Frontal cortex (tissue), 4 donors: ENCODE data around the gene RNF144A. TPM values are rescaled to one million over a fixed set of nuclear protein-coding genes. Genes with fewer than 3 reads are reported as not detected.

Source experiments
- DNase-seq, 2 donors: peaks; one replicate each; pipeline ENCODE4 v3.0.0; 2012; ENCODE audit warnings: low spot score in 2 of 2
- FAIRE-seq: peaks from 2 replicates; lab custom pipeline; 2012; peaks lifted over from hg19 to GRCh38; lab: Jason Lieb, UNC
- total RNA-seq: library from RNA; depleted of rRNA; stranded (reverse); fragments of >200 nt; gene quantifications from one replicate; pipeline ENCODE4 v1.2.3, GENCODE V29; 2014
- donor health status: control.
- donor health status: control.
- donor health status: control.

Gene RNF144A
- total RNA-seq, 1 donor from 2014 or later, result 33.8 TPM

DNA sequence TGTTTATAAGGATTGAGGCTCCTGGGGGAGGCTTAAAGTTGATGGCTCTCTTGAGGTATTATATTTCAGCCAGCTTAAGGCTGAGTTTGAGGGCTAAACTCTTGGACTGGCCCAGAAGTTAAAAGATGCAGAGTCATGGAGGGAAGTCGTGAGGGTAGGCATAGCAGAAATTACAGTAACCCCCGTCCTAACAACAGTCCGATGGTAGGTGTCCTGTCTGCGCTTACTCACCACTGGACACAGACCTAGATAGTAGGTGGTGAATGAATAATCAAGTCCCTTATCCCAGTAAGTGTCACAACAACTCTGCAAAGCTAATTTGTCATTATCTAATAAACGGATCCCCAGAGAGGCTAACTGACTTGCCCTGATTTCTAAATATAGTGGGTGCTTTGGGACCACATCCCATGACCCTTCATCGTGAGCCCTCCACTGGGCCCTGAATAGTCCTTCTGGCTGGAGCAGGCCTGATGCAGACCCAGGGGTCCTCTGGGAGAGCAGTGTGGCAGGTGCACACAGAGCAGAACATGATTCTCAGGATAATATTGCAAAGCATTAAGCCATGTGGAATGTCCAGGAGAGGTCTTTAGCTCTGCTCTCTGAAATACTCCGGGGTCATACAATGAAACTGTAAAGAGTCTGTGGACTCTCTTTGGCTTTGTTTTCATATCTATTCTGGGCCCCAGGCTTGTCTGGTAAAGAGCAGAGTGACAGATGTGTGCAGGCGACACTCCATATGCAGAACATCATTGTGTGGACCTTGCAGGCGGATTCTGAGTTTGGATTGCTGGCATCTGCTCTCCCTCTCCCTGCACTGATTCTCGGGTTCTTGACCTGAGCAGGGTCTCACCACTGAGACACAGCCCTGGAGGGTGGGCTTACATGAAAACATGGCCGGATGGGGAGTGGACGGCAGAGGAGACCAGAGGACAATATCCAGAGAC is 98.1 kb downstream of the RNF144A start:
- FAIRE-seq, result no peak
- no peak for DNase-seq

DNA sequence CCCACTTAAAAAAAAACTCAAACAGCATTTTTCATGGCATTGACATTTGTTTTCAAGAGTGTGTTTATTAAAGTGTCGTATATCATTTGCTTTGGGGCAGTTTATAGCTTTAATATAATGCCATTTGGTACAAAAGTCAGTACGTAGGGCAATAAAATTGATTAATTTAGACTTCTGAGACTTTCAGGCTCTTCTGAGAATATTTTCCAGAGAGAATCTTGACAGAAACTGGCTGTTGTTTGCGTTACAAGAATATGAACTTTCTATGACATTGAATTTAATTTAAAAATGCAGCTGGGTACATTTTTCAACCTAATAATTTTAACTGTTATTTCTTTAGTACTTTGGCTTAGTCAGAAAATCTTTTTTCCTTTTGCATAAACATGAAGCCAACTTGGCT is 98.9 kb downstream of the RNF144A start:
- no peak for DNase-seq
- FAIRE-seq, result no peak

DNA sequence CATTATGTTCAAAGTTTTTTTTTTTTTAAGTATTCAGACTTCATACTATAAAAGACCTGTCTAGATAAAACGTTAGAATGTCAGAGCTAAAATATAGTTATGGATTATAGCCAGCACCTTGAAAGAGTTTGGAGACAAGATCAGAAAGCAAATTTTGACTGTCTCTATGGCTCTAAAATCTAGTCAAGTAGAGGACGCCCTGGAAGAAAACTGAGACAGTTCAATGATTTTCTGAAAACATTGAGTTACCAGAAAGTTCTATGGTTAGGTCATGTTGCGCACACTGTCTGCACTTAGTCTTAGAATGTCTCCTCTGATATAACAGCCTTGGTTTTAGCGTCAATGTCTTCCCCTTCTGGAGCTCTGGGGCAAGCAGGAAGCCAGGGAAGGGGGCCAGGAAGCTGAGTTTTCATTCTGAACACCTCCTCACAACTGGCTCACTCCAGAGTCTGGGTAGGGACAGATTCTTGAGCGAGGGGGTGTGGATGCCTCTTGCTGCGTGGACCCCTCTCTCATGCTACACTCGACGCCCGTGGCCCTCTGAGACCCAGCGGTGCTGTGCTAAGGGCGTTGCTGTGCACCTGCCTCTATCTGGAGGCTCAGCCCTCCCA is 99.5 kb downstream of the RNF144A start:
- DNase-seq (no peak), FAIRE-seq (no peak)

DNA sequence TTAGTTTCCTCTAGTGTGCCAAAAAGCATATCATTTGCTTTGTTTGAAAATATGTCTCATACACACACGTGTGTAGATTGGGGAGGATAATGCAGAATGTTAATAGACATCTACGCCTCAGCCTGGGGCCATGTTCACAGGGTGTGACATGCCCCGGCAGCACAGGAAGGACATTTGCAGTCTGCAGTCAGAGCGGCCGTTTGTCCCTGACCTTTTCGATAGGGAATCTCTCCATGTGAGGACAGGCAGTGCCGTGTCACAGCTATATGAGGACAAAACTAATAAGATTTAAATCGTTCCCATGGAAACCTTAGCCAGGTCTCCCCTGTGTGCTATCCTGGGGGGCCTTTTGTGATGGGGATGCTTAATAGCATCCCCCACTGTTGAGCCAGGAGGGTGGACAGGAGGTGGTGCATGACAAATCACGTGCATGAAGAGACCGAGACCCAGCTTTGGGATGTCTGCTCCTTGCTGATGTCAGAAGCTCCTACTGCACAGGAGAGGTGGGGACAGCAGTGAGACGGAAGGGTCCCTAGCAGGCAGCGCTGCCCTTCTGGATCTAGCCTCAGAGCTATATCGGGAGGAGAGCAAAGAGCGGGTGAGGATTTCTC is 100.6 kb downstream of the RNF144A start:
- no peak for DNase-seq
- FAIRE-seq, result no peak

DNA sequence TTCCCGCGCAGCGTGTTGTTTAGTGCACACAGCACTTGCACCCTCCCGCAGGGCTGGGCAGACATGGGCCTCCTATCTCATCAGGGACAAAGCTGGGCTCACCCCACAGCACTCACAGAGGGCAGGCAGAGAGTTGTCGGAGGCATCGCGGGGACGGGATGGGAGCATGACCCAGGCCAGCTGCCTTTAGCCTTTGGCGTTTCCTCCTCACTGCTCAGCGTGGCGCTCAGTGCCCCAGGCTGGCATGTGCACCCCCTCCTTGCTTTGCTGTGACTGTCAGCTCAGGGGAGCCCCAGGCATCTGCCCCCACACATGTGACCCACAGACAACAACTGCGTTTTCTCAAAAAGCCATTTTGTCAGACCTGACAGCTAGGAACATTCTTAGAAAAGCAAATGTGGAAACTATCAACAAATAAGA is 101.1 kb downstream of the RNF144A start:
- DNase-seq, result no peak
- FAIRE-seq, result no peak

DNA sequence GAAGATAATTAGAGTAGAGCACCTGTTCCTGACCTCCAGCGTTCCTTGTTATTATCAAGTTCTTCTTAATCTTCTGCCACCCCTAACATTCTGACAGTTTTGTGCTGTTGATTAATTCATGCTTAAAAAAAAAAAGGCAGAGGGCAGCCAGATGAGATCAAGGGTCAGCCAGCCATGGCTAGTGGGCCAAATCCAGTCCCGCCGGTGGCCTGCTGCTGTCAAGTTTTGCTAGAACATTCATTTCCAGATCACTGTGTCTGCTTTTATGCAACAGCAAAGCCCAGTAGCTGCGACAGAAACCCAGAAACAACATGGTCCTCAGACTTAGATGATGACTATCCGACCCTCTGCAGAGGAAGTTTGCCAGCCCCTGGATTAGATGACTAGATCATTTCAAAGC is 101.6 kb downstream of the RNF144A start:
- FAIRE-seq (no peak), DNase-seq (no peak)

DNA sequence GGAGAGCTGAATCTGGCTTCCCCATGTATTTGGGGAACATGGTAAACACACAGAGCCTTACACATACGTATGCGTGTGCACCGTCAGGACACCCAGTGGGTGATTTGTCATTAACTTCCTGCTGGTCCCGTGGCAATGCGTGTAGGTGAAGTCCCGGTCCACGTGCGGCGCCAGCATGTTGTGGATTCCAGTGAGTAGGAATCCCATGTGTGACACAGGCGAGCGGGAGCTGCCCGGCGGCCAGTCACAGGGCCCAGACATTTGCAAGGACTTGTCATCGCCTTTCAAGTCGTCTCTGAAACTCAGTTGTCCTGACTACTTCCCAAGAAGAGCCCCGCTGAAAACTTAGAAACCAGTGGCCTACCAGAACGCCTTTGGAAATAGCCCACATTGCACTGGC is 102.0 kb downstream of the RNF144A start:
- no peak for DNase-seq
- FAIRE-seq, result no peak

DNA sequence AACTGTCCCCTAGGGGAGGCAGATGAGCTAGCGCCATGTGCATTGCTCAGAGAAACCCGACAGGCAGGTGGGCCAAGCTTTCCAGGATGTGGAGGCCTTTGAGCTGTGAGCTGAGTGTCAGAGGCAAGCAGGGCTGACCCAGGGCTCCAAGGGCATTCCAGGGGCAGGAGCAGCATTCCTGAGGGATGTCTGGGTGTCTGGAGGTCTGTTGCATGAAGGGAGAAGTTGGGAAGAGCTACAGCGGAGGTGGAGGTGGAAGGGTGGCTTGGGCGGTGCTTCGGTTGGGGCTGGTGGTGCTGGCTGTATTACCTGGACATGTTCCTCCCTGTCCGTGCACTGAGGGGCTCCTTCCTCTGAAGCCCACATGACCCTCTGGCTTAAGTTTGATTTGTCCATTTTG is 102.8 kb downstream of the RNF144A start:
- FAIRE-seq (no peak), DNase-seq (no peak)

DNA sequence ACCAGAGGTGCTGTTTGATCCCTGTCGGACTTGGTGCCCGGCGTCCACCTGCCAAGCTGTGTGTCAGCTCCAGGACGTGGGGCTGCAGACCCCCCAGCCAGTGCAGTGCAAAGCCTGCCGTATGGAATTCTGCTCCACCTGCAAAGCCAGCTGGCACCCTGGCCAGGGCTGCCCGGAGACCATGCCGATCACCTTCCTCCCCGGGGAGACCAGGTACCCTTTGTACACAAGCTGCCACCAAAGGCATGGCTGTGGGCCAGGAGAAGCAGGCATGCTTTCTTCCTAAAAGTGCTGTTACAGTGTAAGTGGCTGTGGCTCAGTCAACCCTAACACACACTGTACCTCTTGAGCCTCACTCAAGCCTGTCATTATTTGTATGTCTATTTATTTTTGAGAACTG is 103.3 kb downstream of the RNF144A start:
- FAIRE-seq, result no peak

DNA sequence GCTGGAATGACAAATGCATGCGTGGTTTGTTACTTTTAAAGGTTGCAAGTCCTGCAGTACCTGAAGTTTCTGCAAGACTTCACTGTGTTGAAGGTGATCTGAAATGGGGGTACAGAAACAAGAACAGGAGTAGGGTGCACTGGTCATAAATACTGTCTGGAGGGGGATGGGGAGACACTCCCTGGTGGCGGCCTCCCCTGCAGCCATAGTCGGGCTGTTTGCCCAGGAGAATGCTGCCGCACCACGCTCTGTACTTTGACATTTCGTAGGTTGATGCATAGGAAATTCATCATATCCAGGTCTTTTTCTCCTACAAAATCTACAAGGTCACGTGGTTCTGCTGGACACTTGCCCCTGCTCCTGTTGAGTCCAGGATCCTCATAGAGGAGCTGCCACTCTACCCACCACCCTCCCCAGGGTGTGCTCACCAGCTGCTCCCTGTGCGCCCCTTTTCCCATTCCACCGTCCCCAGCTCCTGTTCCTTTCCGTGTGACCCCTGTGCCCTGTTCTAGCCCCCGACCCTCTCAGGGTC is 103.8 kb downstream of the RNF144A start:
- DNase-seq (no peak), FAIRE-seq (no peak)

More for the DNA sequence above, 103.3 kb downstream of the RNF144A start:
- DNase-seq, result no peak

DNA sequence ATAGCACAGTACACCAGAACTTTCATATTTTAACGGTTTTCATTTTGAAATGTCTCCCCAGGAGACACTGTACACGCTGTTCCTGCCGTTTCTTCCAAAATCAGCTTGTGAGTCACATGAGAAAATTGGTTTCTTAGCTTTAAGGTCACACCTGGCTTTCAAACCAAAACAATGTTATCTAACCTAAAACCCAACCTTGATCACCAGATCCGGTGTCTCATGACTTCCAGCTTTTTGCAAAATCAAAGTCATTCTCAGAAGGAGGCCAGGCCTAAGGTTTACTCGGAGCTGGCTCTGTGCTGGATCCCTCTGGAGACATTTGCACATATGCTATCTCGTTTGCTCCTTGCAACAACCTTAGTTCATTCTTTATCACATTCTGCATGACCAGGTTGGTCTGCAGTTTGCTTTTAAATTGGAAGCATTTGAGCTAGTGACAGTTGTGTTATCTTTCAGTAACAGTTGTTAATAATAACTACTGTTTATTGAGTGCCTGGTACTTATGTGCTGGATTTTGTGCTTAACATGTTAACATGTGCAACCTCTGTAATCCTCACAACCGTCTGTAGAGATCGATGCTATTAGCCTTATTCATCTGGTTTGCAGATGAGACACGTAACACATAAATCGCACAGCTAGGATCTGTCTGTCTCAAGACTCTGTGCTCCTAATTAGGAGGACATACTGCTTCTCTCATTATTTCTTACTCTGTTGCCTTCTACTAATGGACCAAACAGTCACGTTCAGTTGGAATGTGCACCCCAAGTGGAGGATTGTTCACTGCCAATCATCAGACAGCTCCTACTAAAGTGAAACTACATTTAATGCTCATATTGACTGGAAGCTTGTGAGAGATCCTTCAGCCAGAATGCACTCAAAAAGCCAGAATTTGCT is 105.5 kb downstream of the RNF144A start:
- FAIRE-seq (no peak), DNase-seq (no peak)

DNA sequence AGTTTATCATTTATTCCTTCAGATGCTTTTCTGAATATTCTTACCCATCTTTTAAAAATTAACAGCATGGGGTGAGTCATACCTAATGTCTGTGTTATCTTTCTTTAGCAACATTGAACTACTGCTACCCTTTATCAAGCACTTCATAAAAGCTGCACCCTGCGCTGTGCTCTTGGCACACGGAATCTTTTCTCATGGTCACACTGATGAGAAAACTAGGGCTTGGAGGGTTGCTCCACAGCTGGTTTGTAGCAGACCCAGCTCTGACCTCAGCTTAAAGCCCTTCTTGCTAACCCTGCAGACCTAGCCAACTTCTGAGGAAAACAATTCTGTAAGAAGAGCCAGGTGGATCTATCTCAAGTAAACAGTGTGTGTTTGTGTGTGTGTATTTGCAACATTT is 106.3 kb downstream of the RNF144A start:
- FAIRE-seq (no peak), DNase-seq (no peak)

DNA sequence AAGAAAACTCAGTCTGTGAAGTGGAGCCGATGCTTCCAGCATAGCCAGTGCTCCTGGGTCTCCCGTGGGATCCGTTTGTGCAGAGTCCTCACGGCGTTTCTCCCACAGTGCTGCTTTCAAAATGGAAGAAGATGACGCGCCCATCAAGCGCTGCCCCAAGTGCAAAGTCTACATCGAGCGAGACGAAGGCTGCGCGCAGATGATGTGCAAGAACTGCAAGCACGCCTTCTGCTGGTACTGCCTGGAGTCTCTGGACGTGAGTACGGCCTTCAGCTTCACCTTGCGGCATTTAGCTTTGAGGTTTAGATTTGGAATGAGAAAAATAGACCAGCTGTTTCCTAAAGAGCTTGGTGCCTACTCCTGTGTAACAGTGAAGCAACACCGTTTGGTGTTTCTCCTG is 107.0 kb downstream of the RNF144A start:
- DNase-seq (no peak), FAIRE-seq (no peak)

DNA sequence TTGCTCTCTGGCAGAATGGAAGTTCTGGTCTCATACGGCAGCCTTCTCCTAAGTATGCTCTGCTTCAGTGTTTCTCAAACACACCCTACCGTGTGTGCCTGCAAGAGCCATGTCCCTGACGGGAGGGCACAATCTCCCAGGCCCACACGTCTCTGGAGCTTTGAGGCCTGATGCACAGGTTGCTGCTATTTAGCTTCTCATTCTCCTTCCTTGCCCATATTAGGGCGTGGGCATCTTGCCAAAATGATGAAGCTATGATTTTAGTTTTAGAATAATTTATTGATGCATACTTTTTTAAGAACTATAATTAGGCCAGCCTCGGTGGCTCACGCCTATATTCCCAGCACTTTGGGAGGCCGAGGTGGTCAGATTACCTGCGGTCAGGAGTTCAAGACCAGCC is 107.9 kb downstream of the RNF144A start:
- FAIRE-seq, result no peak
- no peak for DNase-seq

DNA sequence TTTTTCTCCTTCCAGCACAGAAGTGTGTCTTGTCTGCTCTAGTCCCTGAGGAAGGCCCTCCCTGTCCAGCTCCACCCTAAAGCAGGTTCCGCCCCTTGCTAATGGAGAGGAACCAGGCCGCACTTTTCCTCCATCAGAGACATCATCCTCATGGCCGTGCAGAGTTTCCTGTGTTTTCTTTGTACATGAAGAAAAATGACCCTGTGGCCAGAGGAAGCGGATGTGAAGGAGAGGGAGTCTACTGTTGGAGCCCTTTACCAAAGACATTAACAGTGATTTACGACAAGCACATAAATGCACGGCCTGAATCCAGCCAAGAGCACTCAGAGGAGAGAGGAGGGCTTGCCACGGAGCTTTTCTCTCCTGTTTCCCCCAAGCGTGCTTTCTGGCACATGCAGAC is 109.5 kb downstream of the RNF144A start:
- DNase-seq, result no peak
- FAIRE-seq, result no peak

DNA sequence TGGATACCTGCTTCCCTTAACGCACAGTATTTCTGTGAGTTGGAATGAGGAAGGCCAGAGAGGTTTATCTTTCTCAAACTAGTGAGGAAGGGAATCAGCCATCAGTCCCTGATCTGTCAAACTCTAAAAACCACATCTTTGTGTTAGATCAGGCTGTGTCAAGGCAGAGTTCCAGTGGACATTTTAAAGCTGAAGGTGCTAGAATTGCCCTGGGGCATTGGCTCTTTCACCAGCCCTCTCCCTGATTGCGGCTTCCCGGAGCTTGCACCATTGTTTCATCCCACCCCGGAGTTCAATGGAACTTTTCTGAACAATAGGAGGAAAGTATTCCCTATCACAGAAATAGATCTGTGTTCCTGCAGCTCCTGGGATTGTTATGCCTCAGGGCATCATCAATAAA is 110.2 kb downstream of the RNF144A start:
- no peak for DNase-seq
- no peak for FAIRE-seq

DNA sequence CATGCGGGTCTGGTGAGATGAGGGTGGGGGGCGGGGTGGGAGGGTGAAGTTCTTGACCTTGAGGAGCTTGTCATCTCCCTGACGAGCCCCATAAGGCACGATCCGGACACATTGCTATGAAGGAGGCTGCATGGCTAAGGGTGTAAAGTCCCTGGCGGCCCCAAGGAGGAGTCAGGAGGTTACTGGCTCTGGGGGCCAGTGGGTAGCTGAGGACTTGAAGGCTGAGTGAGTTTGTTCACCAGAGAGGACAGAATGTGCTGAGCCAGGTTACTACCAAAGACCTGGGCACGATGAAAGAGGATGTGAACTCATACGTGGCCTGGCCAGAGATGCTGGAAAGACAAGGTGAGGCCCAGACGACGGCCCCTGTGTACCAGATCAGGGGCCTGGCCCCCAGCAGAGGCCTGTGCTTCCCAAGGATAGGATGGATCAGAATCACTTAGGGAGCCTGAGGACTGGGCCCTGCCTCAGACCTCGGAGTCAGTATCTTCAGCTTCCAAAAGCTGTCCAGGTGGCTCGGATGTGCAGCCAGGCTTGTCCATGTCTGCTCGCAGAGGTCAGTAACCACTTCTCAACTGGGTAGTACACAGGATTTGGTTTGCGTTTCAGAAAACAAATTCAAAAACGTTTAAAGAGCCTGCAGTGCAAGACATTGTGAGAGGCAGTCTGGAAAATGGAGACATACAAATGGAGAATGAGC is 110.9 kb downstream of the RNF144A start:
- DNase-seq, result no peak
- FAIRE-seq, result no peak

DNA sequence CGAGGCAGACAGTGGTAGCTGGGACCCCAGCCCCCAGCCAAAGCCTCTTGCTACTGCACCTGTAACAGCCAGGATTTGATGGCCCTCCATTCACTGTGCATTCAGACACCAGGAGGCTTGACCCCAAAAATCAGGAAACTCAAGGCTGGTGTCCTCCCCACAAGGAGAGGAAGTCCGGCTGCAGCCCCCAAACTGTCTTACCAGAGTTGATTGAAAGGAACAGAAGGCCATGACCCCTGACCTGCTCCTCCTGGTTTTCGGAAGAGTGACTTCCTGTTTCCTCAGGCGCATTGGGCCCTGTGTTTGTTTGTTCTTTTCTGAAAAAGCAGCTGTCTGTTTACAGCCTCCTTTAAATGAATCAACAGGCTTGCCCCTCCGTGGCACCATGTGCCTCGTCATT is 111.6 kb downstream of the RNF144A start:
- no peak for FAIRE-seq
- DNase-seq, result no peak
